Kidney epithelial cell (primary cell): ENCODE results near the gene SLMAP. TPM values are rescaled to one million over a fixed set of nuclear protein-coding genes. Genes with fewer than 3 reads are reported as not detected.

Experiments
- DNase-seq: peaks from one replicate; pipeline ENCODE4 v3.0.0-alpha.2; 2010; ENCODE audit warnings: low read depth
- H3K27me3 ChIP-seq: 2 replicates; pipeline ENCODE4 v1.6.0; 2011; ENCODE audit warnings: low read length; ENCODE audit not compliant: control insufficient read depth, insufficient read depth
- H3K36me3 ChIP-seq: 2 replicates; pipeline ENCODE4 v1.5.1; 2011; ENCODE audit warnings: low read length; ENCODE audit not compliant: control insufficient read depth, insufficient read depth
- H3K4me3 ChIP-seq: 2 replicates; pipeline ENCODE4 v1.5.1; 2011; ENCODE audit warnings: low read depth, mild to moderate bottlenecking, control low read depth, low read length
- CTCF ChIP-seq: IDR thresholded peaks from 2 replicates; pipeline ENCODE4 v1.5.1; 2011; ENCODE audit warnings: mild to moderate bottlenecking, moderate library complexity, low read length, control low read depth, inconsistent platforms; ENCODE audit not compliant: insufficient read depth, poor library complexity, severe bottlenecking
- total RNA-seq: library from RNA; depleted of rRNA; stranded (reverse); fragments of >200 nt; gene quantifications from 2 replicates; pipeline ENCODE4 v1.2.3, GENCODE V29; 2015

The SLMAP gene
- total RNA-seq, 1 donor from 2014 or later, result 48.6 TPM

DNA sequence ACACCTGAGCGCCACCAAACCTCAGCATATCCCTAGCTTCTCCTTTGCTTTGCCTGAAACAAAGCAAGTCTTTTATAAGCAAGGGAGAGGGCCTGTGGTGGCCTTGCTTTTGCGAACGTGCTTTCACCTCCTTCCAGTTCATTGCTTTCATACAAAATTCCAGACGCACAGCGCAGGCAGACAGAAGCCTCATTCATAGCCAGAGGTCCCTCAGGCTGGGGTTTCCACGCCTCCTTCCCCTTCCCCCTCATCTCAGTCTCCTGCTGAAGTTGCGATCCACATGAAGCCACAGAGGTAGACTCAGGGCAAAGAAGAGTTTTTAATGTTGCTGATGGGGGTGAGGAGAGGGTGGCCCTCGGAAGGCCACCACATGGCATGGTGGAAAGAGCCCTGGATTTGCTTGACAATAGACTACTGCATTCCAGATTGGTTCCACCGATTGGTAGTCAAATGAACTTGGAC lies 192.7 kb downstream of the SLMAP start:
- H3K36me3 ChIP-seq, result no peaks in the 10 kb centered on the region
- H3K27me3 ChIP-seq, result no peaks in the 10 kb centered on the region
- no peak for TF ChIP-seq CTCF
- no peak for DNase-seq
- H3K4me3 ChIP-seq, result no peak overlapping the region

GRCh38 chr3:57949344-57949743 lies 193.2 kb downstream of the SLMAP start:
- Histone ChIP-seq H3K4me3 (no peak overlapping the region), H3K27me3 (no peaks in the 10 kb centered on the region), H3K36me3 (no peaks in the 10 kb centered on the region)
- TF ChIP-seq CTCF, result no peak
- DNase-seq, result no peak

- DNase-seq, result no peak
These were observed 193.9 kb downstream of the SLMAP start for GRCh38 chr3:57949785-57950615.

DNA sequence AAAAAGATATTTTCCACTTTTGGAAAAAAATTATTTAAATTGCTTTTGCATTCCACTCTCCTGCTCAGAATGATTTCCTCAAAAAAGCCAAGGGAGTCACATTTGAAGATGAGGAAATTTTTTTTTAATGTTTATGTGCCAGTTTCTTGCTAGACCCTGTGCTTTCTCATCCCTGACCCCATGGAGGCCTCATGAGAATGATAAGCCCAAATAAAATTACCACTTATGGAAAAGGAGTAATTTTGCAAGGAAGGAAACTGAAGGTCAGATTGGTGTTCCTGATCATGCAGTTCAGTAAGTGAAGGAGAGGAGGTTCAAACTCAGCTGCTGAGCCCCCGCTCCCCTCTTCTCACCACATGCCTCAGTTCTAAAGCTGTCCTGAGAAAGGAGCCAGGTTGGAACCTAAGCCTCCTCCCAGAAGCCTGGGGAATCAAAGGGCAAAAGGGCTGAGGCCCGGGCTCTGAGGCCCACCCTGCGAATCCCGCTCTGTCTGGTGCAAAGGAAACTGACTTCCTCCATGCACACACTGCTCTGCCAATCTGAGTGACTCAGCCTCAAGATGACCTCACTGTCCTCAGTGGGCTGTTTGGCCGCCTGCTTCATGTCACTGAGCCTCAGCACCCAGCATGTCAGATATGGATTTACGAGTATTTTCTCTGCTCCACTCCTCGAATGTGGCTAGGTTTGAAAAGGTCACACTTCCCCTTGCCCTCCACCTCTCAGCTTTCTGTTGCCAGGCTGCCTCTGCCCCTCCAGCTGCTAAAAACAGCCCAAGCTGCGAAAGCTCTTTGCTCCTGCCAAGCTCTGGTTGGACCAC lies 195.2 kb downstream of the SLMAP start:
- no peak overlapping the region for H3K4me3 ChIP-seq
- no peaks in the 10 kb centered on the region for H3K36me3 ChIP-seq
- TF ChIP-seq CTCF, result no peak
- peak; percentile 62 for DNase-seq
- H3K27me3 ChIP-seq, result no peaks in the 10 kb centered on the region

More at GRCh38 chr3:57949785-57950615, 193.9 kb downstream of the SLMAP start:
- peak; percentile 51 for TF ChIP-seq CTCF
- Histone ChIP-seq H3K4me3 (no peak overlapping the region), H3K36me3 (no peaks in the 10 kb centered on the region), H3K27me3 (no peaks in the 10 kb centered on the region)

DNA sequence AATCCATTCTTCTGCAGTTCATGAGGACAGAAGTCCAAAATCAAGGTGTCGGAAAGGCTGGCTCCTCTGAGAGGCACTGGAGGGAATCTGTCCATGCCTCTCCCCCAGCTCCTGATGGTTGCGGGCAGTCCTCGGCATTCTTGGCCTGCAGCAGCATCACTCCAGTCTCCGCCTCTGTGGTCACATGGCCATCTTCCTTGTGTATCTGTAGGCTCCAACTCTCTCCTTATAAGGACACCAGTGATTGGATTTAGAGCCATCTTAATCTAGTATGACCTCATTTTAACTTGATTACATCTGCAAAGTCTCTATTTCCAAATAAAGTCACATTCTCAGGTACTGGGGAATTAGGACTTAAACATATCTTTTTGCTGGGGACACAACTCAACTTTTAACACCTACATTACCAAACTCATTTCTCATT lies 196.1 kb downstream of the SLMAP start:
- Histone ChIP-seq H3K36me3 (no peaks in the 10 kb centered on the region), H3K4me3 (no peak overlapping the region), H3K27me3 (no peaks in the 10 kb centered on the region)
- TF ChIP-seq CTCF, result no peak
- DNase-seq, result peak; percentile 91
